Kidney capillary endothelial cell (primary cell): ENCODE results near the gene STIP1.

Source experiments
- DNase-seq: peaks from one replicate; pipeline ENCODE4 v3.0.0-alpha.2; 2018; ENCODE audit warnings: low spot score

STIP1 gene

DNA sequence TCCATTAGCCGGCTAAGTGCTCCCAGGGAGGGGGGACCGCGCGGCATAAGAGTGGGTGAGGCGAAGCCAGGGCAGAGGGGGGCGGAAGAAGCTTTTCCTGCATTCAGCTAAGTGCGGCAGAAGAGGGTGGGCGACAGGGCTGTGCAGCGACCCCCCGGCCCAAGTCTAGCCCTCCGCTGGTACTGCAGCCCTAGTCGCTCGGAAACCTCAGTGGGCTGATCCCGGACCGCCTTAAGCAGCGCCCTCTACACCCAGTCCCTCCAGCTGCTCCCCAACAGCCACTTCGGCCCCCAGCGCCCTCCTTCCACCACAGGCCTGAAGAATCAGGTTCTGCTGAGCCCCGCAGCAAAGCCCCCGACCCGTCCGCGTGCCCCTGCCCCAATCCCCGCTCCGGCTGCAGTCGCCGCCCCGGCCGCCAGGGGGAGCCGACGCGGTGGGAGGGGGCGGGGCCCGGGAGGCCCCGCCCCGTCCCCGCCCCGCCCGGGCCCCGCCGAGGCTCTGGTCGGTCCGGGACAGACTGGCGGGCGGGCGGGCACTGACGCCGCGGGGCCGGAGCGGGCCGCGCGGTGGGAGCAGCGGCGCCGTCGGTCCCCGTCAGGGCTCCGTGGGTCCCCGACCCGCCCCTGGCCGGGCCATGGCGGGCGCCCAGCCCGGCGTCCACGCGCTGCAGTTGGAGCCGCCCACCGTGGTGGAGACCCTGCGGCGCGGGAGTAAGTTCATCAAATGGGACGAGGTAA lies 65.2 kb downstream of the STIP1 start, which contains the start of gene PLCB3:
Gene PLCB3, plus strand, starts transcription at position 515 of the 737 bp plus-strand sequence. Its CDS starts 120 bp downstream, at position 635.
- DNase-seq, result no peak

DNA sequence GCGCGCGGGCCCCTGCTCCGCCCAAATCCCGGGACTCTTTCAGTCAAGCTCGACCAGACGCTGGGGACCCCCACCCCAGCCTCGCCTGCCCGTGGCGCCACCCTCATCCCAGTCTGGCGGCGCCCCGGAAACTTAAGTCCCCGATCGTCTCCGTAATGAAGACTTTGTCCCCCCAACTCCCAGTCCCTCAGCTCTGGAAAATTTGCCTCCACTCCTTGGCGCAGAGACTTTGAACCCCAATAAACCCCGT lies 65.7 kb downstream of the STIP1 start:
- DNase-seq, result no peak

DNA sequence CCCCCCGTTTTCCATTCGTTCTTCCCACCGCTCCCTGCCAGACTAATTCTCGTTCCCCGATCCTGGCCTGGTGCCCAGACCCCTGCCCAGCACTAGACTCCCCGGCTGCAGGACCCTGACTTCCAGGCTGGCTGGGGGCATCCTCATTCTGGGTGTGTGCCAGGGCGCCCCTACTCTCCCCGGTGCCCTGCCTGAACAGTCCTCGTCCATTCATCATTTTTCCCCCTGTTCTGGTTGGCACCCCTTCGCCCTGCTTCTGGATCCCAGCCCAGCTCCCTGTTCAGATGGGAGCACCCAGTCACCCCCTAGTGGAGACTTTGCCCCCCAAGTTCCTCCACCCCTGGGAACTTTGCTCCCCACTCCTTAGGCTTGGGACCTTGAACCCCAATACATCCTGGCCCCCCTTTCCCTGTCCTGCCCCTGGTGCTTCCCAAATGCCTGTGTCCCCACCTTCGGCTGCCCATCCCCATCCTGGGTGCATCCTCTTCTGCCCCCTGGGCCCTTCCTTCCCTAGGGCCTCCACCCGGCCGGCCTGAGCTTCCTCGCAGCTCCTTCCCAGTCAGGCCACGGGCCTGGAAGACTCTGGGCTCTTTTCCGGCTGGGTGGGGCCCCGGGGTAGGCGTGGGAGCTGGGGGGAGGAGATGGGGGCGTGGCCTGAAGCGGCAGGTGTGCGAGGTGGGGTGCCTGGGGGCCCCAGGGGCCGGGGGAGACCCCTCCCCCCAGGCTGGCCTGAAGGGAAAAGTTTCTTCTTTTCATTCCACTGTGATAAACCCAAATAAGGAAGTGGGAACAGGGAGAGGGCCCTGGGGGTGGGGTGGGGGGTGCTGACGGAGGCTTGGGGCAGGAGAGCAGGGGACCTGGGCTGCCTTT lies 66.3 kb downstream of the STIP1 start:
- no peak for DNase-seq

DNA sequence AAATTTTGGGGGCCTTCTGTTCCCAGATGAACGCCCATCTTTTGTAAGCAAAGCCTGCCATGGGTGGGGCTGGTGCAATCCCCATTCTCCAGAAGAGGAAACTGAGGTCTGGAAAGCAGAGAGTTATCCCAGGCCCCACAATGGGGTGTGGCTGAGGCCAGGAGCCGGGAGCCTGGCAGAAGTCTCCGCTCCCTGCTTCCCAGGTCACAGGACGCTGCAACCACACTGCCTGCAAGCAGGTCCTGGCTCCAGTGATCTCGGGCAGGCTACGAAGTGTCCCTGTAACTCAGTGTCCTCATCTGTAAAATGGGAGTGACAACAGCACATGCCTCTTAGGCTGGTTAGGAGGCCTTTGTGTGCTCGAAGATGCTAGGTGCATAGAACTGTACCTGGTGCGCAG lies 67.1 kb downstream of the STIP1 start:
- no peak for DNase-seq

DNA sequence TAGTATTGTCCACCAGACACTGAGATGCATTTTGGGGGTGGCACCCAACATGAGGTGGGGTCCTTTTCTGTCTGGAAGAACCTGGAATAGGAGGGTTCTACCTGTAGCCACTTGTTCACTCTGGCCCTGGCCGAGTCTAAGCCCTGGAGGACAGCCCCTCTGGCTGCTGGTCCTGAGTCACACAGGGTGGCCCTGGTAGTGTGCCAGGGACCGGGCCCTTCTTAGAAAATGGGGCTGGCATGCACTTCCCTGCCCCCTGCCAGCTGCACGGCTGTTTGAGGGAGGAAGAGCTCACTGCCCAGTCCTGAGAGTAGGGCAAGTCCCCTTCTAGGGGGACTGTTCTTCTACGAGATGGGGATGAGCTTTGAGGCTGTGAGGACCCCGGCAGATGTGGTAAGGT lies 67.5 kb downstream of the STIP1 start:
- DNase-seq, result no peak
